Ishikawa (cell line): ENCODE measurements around the gene WWOX.

ENCODE experiments used
- CEBPB ChIP-seq: IDR thresholded peaks from 2 replicates; pipeline ENCODE4 v1.6.1; 2012
- CREB1 ChIP-seq: IDR thresholded peaks from 2 replicates; pipeline ENCODE4 v1.6.1; 2012; ENCODE audit warnings: low read depth
- EGR1 ChIP-seq: IDR thresholded peaks from 2 replicates; pipeline ENCODE4 v1.6.1; 2012
- EP300 ChIP-seq: IDR thresholded peaks from 2 replicates; pipeline ENCODE4 v1.6.1; 2012; ENCODE audit warnings: borderline replicate concordance
- FOXM1 ChIP-seq: IDR thresholded peaks from 2 replicates; pipeline ENCODE4 v1.6.1; 2012; ENCODE audit warnings: low read depth, borderline replicate concordance
- NFIC ChIP-seq: IDR thresholded peaks from 2 replicates; pipeline ENCODE4 v1.6.1; 2012
- RAD21 ChIP-seq: IDR thresholded peaks from 2 replicates; pipeline ENCODE4 v1.6.1; 2012; ENCODE audit warnings: low read depth
- REST ChIP-seq: IDR thresholded peaks from 2 replicates; pipeline ENCODE4 v1.6.1; 2012; ENCODE audit warnings: low read depth, mild to moderate bottlenecking
- TAF1 ChIP-seq: IDR thresholded peaks from 2 replicates; pipeline ENCODE4 v1.6.1; 2012; ENCODE audit warnings: low read depth, mild to moderate bottlenecking
- TCF12 ChIP-seq: IDR thresholded peaks from 2 replicates; pipeline ENCODE4 v1.6.1; 2012; ENCODE audit warnings: low read depth
- TEAD4 ChIP-seq: IDR thresholded peaks from 2 replicates; pipeline ENCODE4 v1.6.1; 2012
- USF1 ChIP-seq: IDR thresholded peaks from 2 replicates; pipeline ENCODE4 v1.6.1; 2012
- YY1 ChIP-seq: IDR thresholded peaks from 2 replicates; pipeline ENCODE4 v1.6.1; 2012; ENCODE audit warnings: low read depth
- ZBTB7A ChIP-seq: IDR thresholded peaks from 2 replicates; pipeline ENCODE4 v1.6.1; 2012; ENCODE audit warnings: low read depth
- TF ChIP-seq, protein P1 (sequence below): IDR thresholded peaks from 2 replicates; pipeline ENCODE4 v1.6.1; 2012

The WWOX gene

DNA sequence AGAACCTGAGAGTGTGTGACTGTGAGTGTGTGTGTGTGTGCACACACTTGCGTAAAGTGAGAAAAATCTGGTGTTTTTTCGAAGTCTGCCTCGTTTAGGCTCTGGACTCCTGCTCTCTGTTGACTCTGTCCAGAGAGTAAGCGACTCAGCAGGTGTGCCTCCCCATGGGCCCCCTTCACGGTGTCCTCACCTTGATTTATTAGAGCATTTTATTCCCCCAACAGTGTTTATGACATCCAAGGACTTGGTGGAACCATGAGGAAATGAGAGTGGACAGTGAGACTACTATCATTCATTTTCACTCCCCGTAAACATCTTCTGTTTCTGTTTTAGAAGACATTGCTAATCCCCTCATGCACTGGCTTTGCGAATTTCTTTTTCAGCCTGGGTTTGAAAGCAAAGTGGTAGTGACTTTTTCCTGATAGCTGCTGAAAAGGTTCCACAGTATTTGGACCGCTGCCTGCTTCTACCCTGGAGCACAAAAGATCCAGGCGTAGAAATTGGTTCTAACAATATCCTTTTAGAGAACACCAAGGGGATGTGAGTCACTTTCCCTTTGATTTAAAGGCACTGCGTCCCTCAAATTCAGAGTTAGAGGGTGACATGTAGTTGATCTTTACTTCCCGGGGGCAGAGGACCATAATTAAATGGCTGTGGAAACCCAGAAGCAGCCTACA is 218.2 kb downstream of the WWOX start:
- TF ChIP-seq CEBPB (no peak), CREB1 (no peak), EGR1 (no peak), NFIC (no peak), ZBTB7A (no peak), TCF12 (no peak), EP300 (no peak), REST (no peak), USF1 (no peak), FOXM1 (no peak), RAD21 (no peak), TAF1 (no peak), TEAD4 (no peak), YY1 (no peak)
- TF ChIP-seq, protein P1, sequence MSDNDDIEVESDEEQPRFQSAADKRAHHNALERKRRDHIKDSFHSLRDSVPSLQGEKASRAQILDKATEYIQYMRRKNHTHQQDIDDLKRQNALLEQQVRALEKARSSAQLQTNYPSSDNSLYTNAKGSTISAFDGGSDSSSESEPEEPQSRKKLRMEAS, result no peak

DNA sequence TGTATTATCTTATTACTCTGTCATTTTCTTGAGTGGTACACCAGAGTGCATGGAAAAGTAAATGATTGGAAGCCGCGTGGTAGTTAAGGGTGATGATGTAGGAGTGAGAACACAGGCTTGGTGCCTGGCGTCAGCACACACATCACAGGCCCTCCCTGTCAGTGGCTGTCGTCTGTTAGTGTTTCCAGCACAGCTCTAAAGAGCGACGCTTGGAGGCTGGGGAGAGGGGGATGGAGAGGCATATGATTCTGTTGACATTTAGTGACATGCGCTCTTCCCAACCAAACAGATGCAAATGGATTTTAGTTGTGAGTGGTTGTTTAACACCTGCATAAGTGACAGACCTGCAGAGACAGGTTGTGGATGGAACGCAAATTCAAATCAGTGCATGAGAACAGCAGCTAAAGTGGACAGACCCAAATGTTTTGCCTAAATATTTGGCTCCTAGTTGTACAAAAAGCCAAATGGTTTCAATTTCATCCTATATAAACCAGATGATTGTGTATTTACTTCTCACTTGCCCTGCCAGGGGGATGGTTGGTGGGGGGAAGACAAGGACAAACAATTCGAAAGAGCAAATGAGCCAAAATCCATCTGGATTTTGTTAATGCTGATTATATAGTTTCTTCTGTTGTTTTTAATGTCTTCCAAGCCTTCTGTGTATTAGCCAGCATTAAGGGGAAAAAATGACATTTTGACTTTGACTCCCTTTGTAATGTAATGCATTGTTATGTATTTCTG is 222.3 kb downstream of the WWOX start:
- TF ChIP-seq EGR1 (no peak), REST (no peak), USF1 (no peak), CREB1 (no peak), TCF12 (no peak), ZBTB7A (no peak), CEBPB (no peak), TAF1 (no peak), YY1 (no peak), NFIC (no peak), RAD21 (no peak), TEAD4 (no peak), EP300 (no peak), FOXM1 (no peak)
- TF ChIP-seq, protein P1, result no peak

DNA sequence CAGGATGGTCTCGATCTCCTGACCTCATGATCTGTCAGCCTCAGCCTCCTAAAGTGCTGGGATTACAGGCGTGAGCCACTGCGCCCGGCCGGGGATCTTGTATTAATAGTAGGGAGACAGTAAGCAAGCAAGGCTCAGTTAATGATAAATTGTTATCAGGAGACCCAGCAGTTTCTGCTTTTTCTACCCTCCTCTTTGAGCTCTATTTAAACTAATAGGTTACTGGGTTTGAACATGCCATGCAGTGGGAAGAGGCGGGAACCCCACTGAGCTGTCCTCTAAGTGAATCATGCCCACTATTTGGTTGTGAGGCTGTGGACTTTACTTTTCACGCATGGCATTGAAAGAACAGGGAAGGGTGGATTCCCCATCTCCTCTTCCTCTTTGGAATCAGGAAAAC is 223.9 kb downstream of the WWOX start:
- TF ChIP-seq TAF1 (no peak), EP300 (no peak), REST (no peak), NFIC (no peak), TCF12 (no peak), ZBTB7A (no peak), TEAD4 (no peak), CEBPB (no peak), RAD21 (no peak), USF1 (no peak), CREB1 (no peak), EGR1 (no peak), YY1 (no peak), FOXM1 (no peak)
- TF ChIP-seq, protein P1, result no peak
